Adipocyte (in vitro differentiated cells): ENCODE results near the gene AMBN.

Source experiments
- DNase-seq: peaks from one replicate; pipeline ENCODE4 v3.0.0-alpha.2; 2015; ENCODE audit warnings: low read depth
- H3K27me3 ChIP-seq: replicated peaks from 2 replicates; pipeline ENCODE4 v1.7.0; 2013; ENCODE audit warnings: mild to moderate bottlenecking, low read length, moderate library complexity; ENCODE audit not compliant: control insufficient read depth, insufficient read depth
- H3K36me3 ChIP-seq: 2 replicates; pipeline ENCODE4 v1.7.0; 2013; ENCODE audit warnings: low read length, mild to moderate bottlenecking, moderate library complexity; ENCODE audit not compliant: control insufficient read depth, insufficient read depth, severe bottlenecking
- H3K4me1 ChIP-seq: 2 replicates; pipeline ENCODE4 v1.7.0; 2013; ENCODE audit warnings: mild to moderate bottlenecking, low read length, moderate library complexity; ENCODE audit not compliant: control insufficient read depth, insufficient read depth
- H3K4me3 ChIP-seq: 2 replicates; pipeline ENCODE4 v1.7.0; 2013; ENCODE audit warnings: mild to moderate bottlenecking, low read length, moderate library complexity
- H3K9ac ChIP-seq: 2 replicates; pipeline ENCODE4 v1.7.0; 2013; ENCODE audit warnings: mild to moderate bottlenecking, low read length, moderate library complexity
- H3K9me3 ChIP-seq: 2 replicates; pipeline ENCODE4 v1.7.0; 2013; ENCODE audit warnings: mild to moderate bottlenecking, low read length, moderate library complexity; ENCODE audit not compliant: control insufficient read depth

The AMBN gene

DNA sequence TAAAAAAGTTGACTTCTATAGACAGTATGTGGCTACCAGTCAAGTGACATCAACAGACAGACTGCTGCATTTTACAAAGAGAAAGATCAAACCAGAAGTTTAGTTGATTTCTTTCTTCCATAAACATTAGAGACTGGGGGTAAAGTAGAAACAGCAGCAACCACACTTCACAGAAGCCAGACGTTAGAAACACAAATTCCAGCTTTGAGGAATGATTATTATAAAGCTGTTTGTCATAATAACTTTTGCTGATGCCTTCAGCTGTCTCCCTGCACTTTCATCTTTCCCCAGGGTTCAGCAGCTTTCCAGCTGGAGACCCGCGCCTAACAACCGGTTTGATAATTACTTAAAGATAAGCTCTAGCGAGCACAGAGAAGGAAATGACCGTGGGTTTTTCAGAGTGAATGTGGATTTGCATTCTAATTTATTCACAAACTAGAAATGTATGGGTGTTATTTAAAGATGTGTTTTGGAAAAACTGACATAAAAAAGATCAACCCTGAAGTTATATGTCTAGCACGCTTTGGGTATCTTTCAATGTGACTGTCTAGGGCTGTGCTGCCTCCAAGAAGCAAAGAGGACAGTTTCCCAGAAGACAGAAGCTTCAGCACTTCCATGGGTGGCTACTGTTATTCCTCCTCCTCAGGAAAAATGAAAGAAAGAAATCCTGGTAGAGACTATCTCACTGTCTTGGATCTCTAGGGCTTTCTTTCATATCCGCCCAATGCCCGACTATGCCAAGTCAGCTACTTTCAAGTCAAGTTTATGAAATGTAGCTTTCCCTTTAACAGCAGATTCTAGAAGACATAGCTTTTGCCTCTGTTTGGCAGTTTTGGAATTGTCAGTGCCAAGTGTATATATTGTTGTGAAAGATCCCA is 21.5 kb downstream of the AMBN start:
- DNase-seq, result no peak
- peaks cover 18% of the 10 kb centered on the region for H3K4me1 ChIP-seq
- peak overlapping the region; percentile 60 for H3K9ac ChIP-seq
- peak overlapping the region; percentile 79 for H3K4me3 ChIP-seq
- no peaks in the 10 kb centered on the region for H3K27me3 ChIP-seq
- H3K9me3 ChIP-seq, result no peaks in the 10 kb centered on the region
- H3K36me3 ChIP-seq, result no peaks in the 10 kb centered on the region

DNA sequence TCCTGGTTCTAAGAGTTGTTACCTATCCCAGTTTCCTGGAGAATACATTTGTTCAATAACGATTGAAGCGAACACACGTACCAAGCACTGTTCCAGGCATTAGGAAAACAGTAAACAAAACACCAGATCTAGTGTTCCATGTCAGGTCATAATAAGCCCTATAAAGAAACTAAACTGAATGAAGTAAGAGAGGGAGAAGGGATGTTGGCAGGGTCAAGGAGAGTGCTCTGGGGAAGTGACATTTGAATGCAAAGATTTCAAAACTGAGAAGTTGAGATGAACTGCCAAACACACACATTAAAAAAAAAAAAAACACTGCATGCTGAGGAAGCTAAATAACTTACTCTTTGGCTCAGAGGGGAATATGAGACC is 22.1 kb downstream of the AMBN start:
- peak overlapping the region; percentile 60 for H3K9ac ChIP-seq
- no peak for DNase-seq
- H3K4me3 ChIP-seq, result peak overlapping the region; percentile 79

DNA sequence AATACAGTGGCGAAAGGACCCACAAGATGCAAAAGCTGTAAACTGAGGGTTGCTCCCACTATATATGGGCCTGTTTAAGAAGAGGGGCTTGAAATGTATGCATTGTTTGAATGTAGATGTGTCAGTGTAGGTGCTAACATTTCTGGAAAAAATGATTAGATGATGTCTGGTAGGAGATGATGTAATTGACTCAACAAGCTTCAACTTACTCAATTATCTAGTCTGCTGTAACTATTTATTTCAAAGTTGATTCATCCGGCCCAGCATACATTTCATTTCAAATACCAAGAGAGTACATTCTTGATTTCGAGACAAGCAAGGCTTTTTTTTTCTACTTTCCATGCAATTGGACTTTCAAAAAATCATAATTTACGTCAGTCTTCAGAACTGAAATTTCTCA is 27.2 kb downstream of the AMBN start:
- no peaks in the 10 kb centered on the region for H3K27me3 ChIP-seq
- H3K4me3 ChIP-seq, result no peak overlapping the region
- H3K4me1 ChIP-seq, result peaks cover 8% of the 10 kb centered on the region
- no peaks in the 10 kb centered on the region for H3K9me3 ChIP-seq
- no peaks in the 10 kb centered on the region for H3K36me3 ChIP-seq
- no peak for DNase-seq
- no peak overlapping the region for H3K9ac ChIP-seq

More for the DNA sequence above, 22.1 kb downstream of the AMBN start:
- H3K36me3 ChIP-seq, result no peaks in the 10 kb centered on the region
- no peaks in the 10 kb centered on the region for H3K27me3 ChIP-seq
- peaks cover 18% of the 10 kb centered on the region for H3K4me1 ChIP-seq
- no peaks in the 10 kb centered on the region for H3K9me3 ChIP-seq

DNA sequence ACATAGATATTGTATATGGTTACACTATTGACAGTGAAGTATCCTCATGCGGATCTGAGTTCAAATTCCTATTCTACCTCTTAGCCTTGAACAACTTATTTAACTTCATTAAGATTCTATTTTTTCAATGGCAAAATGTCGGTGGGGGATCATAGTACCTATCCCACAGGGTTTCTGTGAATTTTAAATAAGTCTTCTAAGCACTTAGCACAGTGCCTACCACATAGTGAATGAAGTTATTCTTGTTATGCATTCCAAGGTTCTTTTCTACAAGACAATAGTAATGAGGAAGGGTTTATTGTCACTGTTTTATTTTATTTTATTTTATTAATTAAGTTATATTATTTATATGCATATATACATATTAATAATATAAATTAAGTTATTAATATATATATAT is 27.7 kb downstream of the AMBN start:
- Histone ChIP-seq H3K27me3 (no peaks in the 10 kb centered on the region), H3K9me3 (no peaks in the 10 kb centered on the region), H3K9ac (no peak overlapping the region), H3K36me3 (no peaks in the 10 kb centered on the region), H3K4me3 (no peak overlapping the region), H3K4me1 (peaks cover 3% of the 10 kb centered on the region)
- DNase-seq, result no peak

DNA sequence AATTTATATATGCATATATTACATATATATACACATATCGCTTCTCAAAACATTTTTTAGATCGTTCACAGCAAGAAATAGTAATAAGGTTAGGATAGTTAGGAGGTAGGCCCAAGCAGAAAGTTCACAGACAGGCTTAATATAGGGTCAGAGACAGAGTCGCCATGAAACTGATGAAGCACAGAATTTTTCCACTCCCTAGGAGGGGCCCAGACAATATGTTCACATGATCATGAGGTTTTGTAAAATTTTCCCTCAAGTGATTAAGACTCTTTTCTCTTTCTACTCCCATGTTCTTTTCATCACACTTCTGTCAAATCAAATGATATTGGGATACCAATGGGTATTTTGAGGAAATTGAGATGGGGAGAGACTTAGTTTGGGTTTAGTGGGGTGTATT is 31.3 kb downstream of the AMBN start:
- Histone ChIP-seq H3K4me3 (no peak overlapping the region), H3K4me1 (peaks cover 9% of the 10 kb centered on the region), H3K36me3 (no peaks in the 10 kb centered on the region), H3K9ac (no peak overlapping the region), H3K27me3 (no peaks in the 10 kb centered on the region), H3K9me3 (no peaks in the 10 kb centered on the region)
- no peak for DNase-seq

DNA sequence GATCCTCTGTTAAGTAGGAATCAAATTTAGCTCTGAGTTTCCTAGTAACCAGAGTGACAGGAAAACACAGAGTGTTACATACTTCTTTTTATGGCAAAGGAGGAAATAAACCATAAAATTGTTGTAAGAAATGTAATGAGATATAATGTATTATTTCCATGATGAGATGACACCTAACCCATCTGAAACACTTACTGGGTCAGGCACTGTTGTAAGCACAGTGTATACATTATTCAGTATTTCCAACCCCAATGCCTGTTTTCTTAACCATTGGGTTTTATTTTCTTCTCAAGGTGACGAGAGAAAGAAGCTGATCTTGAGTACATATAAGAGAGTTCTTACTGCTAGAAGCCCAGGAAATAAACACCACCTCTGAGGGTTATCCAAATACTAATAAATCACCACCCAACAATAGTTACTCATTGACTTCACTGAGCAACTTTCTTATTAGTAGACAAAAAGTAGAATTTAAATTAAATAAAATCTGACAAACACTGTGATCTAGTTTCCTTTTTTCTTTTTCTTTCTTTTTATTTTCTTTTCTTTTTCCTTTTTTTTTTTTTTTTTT is 32.3 kb downstream of the AMBN start:
- Histone ChIP-seq H3K4me1 (peaks cover 7% of the 10 kb centered on the region), H3K9ac (no peak overlapping the region), H3K36me3 (no peaks in the 10 kb centered on the region), H3K9me3 (no peaks in the 10 kb centered on the region), H3K27me3 (no peaks in the 10 kb centered on the region), H3K4me3 (no peak overlapping the region)
- DNase-seq, result no peak

DNA sequence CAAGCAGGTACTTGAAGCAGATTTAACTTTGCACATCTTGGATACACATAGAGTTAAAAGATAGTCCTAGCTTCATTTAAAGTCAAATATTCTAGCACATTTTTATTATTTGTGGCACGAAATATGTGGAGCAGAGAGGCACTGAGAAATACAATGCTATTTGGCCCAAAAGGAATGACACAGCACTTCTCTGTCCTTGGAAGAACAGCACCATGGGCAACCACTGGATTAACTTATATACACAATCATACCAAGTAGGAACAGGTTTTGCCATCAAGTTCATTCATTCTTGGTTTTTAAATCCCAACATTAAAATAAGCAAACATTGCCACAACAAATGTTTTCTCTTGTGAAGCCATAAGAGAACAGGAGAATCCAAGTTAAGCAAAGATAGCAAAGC is 35.6 kb downstream of the AMBN start:
- Histone ChIP-seq H3K4me1 (peaks cover 14% of the 10 kb centered on the region), H3K4me3 (no peak overlapping the region), H3K9me3 (no peaks in the 10 kb centered on the region), H3K36me3 (no peaks in the 10 kb centered on the region), H3K9ac (no peak overlapping the region), H3K27me3 (no peaks in the 10 kb centered on the region)
- peak; percentile 46 for DNase-seq

DNA sequence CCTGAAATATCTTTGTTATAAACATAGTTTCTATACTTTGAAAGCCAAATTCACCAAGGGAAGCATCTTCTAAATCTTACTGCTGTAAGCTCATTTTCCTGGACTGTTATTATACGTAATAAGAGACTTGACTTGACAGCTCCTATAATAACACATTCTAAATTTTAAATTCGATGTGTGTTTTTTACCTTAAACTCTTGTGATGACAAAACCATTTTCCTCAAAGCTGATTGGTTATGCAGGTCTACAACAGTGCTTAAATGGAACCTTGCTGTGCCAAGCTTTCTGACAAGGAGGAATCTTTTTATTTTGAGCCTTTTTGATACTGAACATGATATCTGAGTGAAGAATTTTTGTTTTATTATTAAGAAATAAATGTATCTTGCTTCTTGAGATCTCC is 36.4 kb downstream of the AMBN start, which contains the start of gene ENAM:
TSS of gene ENAM (plus strand) at position 301 of the 400 bp plus-strand sequence. CDS start 757 bp downstream, outside the sequence.
- no peaks in the 10 kb centered on the region for H3K9me3 ChIP-seq
- no peak within 1 kb of the TSS for H3K4me3 ChIP-seq
- no peak for DNase-seq
- peaks cover 14% of the 10 kb centered on the region for H3K4me1 ChIP-seq
- no peaks in the 10 kb centered on the region for H3K36me3 ChIP-seq
- no peak within 1 kb of the TSS for H3K9ac ChIP-seq
- no peaks in the 10 kb centered on the region for H3K27me3 ChIP-seq

DNA sequence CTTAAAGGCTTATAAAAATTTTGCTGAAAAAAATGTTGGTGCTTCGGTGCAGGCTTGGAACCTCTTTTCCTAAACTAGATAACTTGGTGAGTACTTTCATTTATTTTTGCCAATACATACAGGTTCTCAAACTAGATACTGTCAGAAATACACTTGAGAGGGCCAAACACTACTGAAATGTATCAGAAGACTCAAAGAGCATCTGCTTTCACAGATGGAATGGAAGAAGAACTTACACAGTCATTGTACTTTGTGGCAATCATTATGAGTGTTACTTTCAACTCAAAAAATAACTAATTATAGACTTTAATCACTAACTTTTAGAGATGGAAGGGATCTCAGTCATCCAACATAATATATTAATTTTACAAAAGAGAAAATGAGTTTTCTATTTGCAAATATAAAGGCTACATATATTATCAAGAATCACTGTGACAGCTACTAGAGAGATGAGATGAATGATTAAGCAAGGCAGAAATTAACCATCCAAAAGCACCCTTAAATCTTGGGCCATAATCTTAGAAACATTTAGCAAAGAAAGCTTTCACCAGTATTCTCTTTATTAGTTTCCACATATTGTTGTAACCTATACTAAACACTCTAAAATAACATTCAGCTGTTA is 37.5 kb downstream of the AMBN start:
- no peak for DNase-seq
- Histone ChIP-seq H3K9ac (no peak overlapping the region), H3K4me1 (peaks cover 14% of the 10 kb centered on the region), H3K4me3 (no peak overlapping the region), H3K36me3 (no peaks in the 10 kb centered on the region), H3K9me3 (no peaks in the 10 kb centered on the region), H3K27me3 (no peaks in the 10 kb centered on the region)

DNA sequence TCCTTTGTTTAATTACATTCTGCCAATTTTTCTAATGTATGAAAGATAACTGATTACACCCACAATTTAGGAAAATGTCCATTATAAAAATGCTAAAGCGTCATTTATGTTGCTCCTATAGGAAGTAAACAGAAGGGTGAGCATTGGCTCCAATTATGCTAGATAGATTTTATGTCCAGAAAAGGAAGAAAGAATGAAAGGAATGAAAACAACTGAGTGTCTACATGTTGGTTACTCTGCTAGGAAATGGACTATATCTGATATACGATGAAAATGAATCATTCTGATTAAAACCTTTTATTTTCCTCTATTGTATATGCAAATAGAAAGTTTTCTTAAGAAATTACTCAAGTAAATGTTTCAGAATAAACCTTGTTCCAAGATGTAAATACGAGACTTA is 38.1 kb downstream of the AMBN start:
- peak; percentile 7 for DNase-seq
- Histone ChIP-seq H3K9me3 (no peaks in the 10 kb centered on the region), H3K9ac (no peak overlapping the region), H3K4me1 (peaks cover 14% of the 10 kb centered on the region), H3K36me3 (no peaks in the 10 kb centered on the region), H3K4me3 (no peak overlapping the region), H3K27me3 (no peaks in the 10 kb centered on the region)

DNA sequence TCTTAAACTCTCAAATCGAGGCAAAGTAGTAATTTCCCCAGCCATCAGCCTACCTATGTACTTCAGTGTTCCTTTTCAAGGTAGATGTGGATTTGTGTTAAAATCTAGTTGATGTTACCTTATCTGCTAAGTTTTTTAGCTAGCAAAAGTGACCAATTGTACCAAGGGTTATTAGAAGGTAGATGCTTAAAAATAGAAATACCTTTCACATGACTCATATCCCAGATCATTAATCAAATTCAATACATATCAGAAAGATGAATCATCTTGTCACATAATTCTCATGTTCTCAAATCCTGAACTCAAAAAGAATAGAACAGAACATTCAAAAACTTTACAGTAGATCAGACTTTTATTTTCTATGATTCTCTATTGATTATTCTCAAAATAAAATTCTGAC is 40.0 kb downstream of the AMBN start:
- H3K4me3 ChIP-seq, result no peak overlapping the region
- no peak overlapping the region for H3K9ac ChIP-seq
- peak; percentile 13 for DNase-seq
- no peaks in the 10 kb centered on the region for H3K36me3 ChIP-seq
- H3K27me3 ChIP-seq, result no peaks in the 10 kb centered on the region
- no peaks in the 10 kb centered on the region for H3K9me3 ChIP-seq
- H3K4me1 ChIP-seq, result peaks cover 14% of the 10 kb centered on the region
